Ammon's horn (tissue), 1 donor: ENCODE data around the gene PAXX.

ENCODE experiments used
- DNase-seq: peaks from one replicate; pipeline ENCODE4 v3.0.0-alpha.2; 2016; ENCODE audit warnings: low spot score

PAXX gene

DNA sequence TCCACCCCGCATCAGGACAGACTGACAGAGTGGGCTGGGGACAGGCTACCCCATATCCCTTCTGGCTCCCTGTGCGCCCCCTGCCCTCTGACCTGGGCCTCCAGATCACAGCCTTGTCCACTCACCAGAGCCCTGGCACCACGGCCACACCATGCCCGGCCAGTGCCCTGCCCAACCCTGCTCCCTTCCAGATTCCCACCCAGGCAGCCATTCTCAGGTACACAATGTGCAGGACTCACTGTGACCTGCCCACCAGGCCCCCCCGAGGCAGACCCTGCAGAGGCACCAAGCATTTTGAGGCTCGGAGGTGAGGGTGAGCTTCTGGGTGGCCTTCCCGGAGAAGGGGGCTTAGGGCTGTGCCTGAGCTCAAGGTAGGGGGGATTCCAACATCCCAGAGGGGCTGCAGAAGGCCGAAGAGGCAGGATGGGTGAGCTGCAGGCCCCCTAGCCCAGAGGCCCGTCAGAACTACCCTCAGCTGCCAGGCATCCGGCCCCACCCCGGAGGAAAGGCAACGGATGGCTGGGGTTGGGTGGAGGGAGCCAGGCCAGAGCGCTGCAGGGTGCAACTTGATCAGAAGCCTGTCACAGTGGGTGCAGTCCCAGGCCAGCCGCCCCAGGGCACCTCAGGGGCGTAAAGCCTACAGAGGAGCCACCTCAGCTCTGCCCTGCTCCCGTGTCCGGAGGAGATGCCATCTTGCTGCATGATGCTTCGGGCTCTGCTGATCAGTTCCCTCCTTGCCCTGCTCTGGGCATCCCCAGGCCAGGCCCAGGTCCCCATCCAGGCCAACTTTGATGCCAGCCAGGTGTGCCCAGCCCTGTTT, 9.8 kb upstream of the PAXX start, which contains the start of gene LCNL1:
Gene LCNL1 (plus strand): TSS at position 762 of the 820 bp plus-strand sequence. CDS start 594 bp downstream, outside the sequence.
- peak; percentile 75 for DNase-seq

DNA sequence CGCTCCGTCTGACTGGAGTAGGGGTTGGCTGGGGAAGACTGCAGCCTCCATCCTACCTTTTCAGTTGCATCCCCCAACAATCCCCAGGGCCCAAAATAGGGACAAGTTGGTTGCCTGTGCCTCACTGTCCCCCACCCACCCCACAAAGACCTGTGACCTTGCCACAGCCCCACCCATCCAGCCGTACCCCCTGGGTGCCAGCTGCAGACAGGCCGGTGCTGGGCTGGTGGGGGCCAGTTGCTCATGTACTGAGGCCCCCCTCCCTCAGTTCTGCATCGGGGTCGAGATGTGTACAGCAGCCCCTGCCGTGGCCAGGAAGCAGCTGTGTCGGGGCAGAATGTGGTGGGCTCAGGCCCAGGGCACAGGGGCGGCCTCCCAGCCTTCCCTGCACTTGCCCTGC, 9.1 kb upstream of the PAXX start:
- DNase-seq, result no peak

DNA sequence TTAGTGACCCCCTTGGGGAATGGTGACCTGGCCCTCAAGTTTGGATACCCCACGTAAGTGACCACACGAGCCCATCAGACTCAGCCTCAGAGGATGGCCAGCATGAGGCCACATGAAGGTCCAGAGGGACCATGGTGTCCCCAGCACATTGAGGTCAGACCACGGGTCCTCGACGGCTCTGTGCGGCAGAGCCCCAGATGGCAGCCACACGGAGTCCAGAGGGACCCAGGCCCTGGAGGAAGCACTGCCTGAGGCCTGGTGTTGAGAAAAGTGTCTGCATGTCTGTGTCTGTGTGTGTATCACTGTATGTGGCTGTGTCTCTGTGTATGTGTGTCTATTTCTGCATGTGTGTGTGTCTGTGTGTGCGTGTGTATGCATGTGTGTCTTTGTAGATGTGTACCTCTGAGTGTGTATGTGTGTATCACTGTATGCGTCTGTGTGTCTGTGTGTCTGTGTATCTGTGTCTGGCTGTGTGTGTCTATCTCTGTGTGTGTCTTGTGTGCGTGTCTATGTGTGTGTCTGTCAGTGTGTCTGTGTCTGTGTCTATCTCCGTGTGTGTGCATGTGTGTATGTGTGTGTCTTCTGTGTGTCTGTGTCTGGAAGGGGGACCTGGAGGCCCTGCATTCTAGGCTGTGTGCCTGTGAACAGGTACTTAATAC, 8.4 kb upstream of the PAXX start:
- no peak for DNase-seq

DNA sequence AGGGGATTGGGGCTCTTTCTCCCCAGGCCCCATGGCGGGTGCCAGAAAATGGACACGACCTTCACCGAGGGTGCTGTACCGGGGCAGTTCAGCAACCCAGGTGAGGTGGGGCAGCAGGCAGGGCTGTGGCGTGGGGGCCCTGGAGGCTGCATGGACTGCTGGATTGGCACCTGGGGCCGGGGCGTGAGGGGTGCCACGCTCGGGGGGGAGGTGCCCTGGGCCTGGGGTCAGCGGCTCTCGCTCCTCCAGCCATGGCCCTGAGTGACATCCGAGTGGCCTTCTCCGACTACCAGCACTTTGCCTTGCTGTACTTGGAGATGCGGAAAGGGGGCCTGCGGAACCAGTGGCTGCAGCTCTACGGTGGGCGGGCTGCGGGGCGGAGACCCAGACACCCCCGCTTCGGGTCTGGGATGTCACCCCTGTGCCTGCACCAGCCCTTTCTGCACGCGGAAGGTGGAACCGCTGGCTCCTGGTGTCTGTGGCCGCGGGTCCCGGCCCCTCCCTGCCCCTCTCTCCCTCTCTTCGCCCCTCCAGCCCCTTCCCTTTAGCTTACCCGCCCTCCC, 7.7 kb upstream of the PAXX start:
- DNase-seq, result no peak

DNA sequence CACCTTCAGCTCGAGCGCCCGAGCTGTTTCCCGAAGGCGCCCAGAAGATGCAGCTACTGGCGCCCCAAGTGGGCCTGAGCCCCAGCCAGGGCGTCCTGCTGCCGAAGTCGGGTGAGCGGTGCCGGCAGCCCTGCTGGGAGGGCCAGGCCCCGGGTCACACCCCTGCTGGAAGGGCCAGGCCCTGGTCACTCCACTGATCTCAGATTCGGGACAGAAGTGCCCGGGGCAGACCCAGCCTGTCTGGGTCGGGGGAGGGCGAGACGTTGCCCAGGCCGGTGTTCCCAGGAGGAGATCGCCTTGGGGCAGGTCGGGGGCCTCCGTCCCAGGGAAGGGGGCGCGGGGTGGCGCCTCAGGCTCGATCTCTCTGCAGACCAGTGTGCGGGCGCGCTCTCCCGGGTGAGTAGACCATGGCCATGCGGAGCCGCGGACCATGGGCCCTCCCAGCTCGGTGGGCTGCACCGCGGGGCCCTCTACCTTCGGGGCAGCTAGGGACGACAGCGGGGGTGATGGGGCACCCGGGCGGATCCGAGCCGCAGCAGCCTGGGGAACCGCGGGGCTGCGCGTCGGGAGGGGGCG, 7.1 kb upstream of the PAXX start:
- no peak for DNase-seq

DNA sequence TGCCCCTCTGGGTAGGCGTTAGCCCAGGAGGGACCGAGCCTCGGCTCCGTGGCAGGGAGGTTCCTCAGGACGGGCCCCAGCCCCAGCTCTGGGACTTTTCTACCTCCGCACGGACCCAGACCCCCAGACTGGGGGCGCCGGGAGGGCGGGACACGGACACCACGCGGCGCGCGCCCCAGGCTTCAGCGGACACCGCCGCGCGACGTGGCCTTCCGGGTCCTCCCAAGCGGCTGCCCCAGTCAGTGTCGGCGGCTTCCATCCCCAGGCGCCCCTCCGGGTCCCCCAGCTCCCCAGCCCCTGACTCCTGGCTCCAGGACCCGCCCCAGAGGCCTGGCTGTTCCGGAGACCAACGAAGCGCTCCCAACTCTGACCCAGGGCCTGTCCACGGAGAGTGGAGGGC, 6.4 kb upstream of the PAXX start:
- DNase-seq, result no peak

DNA sequence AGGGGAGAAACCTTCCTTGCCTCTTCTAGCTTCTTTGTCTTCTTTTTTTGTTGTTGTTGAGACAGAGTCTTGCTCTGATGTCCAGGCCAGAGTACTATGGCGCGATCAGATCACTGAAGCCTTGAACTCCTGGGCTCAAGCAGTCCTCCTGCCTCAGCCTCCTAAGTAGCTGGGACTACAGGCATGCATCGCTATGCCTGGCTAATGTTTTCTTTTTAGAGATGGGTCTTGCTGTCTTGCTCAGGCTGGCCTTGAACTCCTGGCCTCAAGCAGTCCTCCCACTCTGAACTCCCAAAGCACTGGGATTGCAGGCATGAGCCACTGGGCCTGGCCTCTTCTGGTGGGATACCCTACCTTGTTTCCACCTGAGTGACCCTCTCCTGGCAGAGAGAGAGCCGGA, 3.4 kb upstream of the PAXX start:
- no peak for DNase-seq

DNA sequence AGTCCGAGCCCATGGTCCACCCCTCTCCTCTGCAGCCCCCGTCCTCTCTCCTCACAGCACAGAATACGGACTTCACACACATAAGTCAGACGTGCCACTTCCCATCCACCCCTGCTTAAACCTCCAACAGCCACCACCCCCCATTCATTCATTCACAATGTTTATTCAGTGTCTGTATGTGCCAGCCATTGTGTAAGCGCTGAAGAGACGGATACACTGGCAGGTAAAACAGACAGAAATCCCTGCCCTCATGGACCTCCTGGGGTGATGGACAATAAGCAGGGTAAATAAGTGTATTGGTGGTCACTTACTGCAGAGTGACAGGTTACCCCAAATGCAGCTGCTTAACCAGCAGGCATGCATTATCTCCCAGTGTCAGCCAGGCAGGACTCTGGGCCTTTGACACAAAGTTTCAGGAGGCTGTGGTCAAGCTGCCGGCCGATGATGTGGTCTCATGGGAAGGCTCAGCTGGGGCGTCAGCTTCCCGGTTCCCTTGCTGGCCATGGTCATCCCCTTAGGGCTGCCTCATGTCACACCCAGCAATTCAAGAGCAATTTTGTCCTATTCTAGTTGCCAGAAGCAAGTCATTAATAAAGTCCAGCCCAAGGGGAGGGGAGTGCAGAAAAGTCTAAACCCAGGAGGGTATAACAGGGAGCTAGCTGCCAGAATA, 1.8 kb upstream of the PAXX start:
- DNase-seq, result no peak

DNA sequence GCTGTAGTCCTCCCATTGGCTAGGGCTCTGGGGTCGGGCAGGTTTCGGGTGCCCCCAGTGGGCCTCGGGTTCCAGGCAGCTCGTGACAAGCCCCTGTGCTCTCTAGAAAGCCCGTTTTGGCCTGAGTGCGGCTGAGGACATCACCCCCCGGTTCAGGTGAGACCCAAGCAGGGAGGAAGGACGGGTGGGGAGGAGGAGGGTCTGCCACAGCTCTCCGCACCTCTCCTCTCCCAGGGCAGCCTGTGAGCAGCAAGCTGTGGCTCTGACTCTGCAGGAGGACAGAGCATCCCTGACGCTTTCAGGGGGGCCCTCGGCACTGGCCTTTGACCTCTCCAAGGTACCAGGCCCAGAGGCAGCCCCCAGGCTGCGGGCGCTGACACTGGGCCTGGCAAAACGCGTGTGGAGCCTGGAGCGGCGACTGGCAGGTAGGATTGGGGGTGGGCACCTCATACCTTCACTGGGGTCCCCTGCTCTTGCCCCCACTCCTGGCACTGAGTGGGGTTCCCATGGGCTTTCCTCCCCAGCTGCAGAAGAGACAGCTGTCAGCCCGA, 672 bp downstream of the PAXX start:
- DNase-seq, result no peak

DNA sequence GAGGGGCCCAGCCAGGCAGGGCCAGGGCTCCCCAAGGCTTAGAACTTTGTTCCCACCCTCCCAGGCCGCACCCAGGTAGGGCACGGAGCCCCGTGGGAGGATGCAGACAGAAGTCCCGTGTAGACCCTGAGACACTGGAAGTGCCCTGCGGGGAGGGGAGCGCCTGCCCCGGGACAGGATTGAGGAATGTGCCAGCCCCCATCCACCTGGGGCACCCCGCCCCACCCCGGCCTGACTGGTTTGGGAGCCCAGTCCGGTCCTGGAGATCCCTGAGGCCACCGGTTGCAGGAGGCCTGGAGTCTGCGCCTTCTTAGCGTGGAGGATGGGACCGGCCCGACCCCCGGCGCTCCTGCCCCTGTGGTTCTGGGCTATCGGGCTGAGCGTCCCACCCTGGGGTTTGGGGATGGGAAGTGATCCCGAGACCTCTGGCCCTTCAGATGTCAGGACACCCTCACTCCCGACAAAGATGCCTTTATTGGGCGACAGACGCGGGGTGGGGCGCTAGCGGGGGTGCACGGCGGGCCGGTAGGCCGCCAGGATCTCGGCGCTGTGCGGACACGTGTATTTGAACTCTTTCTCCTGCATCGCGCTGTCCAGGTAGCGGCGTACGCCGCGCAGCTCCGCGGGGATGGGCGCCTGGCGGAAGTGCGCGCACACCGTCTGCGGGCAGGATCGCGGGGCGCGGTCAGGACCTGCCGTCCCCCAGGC, 2.1 kb downstream of the PAXX start:
- DNase-seq, result no peak

DNA sequence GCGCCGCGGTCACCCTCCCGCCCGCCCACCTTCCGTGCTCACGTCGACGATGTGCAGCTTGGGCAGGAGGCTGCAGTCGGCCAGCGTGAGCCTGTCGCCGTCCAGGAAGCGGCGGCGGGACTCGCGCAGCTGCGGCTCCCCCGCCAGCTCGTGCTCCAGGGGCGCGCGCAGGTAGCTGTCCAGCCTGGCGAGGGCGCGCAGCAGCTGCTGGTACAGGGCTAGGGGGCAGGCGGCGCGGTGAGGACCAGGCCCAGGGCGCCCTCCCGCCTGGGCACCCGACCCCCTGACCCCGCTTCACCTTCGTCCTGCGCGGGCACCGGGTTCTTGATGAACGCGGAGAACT, 2.6 kb downstream of the PAXX start:
- DNase-seq, result no peak

DNA sequence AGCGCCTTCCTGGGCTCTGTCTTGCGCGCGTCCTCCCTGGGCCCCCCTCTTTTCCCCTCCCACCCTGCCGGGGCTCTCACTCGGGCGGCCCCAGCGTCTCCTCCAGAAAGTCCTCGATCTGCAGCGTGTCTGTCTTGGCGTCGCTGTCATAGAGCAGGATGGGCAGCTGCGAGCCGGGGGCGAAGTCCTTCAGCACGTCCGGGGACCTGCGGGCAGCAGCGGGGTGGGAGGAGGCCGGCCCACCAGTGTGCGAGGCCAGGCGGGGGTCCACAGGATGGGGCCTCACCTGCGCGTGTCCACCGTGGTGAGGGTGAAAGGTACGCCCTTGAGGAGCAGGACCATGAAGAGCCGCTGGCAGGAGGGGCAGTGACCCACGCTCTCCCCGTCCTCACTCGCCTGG, 3.1 kb downstream of the PAXX start:
- DNase-seq, result no peak

DNA sequence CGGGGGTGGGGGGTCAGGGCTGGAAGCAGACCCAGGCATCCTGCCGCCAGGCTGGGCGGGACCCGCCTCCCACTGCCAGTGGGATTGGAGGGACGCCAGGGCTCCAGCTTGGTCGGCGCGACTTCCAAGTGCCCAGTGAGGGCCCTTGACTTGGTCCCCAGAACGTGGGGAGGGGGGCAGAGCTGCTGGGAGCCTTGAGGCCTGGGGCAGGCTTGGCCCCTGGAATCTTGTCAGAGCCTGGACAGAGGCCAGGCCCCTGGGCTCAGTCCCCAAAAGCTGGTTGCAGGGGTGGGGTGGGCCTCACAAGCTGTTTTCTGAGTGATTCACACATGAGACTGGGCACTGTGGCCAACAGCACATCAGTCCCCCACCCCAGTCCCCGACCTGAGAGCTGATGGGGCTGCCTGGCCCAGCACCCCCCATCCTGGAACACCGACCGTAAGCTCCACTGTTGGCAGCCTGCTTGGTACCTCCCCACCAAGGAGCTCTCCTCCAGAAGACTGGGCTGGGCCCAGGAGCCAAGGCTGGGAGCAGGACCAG, 3.6 kb downstream of the PAXX start:
- no peak for DNase-seq

DNA sequence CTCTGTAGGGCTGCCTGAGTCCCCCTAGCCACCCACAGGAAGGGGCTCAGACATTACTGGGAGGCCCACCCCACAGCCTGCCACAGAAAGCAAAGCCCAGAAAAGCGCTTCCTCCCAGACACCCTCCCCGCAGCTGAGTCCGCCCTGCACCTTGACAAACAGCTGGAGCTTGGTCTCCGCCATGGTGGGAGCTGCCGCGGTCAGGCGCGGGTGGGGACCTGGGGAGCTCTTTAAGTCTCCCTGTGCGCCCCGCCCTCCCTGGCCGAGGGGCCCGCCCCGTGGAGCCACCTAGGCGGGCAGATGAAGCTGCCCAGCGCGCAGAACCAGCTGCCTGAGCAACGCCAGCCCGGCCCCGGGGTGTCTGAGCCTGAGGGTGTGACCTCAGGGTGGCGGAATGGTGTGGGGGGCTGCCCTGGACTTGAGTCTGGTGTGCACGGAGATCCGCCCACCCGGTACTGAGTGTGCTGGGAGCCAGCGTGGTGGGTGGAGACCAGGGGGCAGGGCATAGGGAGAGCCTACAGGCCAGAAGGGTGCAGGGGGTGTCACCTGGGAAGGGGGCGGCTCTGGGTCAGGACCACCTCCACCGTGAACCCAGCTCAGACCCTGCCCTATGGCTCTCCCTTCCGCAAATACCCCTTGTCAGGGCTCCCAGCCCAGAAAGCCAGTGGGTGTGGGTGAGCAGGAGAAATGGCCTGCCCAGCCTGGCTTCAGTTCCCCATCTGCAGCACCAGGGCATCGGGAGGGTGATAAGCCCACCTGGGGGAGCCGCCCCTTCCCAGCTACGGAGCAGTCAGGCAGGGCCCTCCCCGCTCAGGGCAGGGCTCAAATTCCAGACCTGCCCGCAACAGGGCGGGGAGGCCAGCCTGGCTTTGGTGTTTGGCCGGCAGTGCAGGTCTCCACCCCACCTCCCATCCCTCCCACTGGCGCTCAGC, 4.4 kb downstream of the PAXX start, which contains the start of gene CLIC3:
Gene CLIC3 (minus strand): TSS at position 208 of the 932 bp plus-strand sequence. CDS start 25 bp downstream, at position 183.
- no peak for DNase-seq

DNA sequence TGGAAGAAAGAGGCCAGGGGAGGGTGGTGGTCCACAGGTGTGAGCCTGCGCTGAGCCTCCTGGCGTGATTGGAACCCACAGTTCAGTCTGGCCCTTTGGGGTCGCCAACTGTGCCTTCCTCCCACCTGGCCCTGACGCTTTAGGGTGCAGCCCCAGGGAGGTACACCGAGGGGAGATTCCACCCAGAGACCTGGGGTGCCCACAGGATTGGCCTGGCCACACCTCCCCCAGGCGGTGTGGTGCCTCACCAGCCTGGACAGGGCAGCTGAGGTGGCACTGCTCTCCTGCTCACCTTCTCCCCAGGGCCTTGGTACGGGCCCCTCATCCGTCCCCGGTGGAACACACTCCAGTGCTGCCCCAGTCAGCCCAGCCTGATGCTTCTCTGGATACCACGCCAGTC, 5.1 kb downstream of the PAXX start:
- no peak for DNase-seq

DNA sequence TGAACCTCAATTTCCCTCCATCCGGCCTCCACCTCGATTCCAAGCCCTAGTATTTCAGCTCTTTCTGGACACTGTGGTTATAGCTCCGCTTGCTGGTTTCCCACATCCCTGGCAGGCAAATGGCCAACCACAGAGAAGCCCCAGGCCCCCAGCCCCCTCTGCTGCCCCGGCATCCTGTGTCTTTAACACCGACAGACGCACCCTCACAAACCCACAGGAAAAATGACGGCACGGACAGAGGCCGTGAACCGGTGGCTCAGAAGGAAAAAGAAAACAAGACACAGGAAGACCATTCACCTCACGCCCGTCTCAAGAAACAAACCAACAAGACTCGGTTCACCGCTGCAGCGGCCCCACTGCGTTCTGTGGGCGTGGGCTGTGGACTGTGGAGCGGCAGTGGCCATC, 5.6 kb downstream of the PAXX start:
- no peak for DNase-seq

DNA sequence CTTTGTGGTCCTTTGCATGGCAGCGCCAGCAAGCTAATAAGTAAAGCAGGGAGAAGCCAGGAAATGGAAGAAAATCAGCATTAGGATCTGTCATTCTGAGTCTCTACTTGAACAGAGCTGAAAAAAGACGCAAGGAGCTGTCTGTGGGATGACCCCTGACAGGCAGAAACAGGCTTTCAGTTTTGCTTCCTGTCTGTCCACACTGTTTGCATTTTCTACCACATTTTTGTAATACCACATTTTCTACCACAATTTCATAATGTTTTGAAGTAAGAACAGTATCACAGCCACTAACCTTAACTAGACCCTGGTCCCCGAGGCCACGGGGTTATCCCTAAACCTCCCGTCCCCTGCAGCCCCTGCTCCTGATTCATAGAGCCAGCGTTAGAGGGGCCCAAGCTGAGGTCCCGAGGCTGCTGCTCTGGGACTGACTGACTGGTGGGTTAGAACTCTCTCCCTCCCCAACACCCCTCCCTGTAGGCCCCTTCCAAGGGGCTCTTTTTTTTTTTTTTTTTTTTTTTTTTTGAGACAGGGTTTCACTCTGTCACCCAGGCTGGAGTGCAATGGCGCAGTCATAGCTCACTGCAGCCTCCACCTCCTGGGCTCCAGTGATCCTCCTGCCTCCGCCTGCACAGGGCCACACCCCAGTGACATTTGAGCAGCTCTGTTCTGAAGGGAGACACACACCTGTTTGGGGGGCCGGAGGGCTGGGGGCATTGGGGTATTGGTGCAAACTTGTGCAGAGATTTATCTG, 8.1 kb downstream of the PAXX start:
- no peak for DNase-seq

DNA sequence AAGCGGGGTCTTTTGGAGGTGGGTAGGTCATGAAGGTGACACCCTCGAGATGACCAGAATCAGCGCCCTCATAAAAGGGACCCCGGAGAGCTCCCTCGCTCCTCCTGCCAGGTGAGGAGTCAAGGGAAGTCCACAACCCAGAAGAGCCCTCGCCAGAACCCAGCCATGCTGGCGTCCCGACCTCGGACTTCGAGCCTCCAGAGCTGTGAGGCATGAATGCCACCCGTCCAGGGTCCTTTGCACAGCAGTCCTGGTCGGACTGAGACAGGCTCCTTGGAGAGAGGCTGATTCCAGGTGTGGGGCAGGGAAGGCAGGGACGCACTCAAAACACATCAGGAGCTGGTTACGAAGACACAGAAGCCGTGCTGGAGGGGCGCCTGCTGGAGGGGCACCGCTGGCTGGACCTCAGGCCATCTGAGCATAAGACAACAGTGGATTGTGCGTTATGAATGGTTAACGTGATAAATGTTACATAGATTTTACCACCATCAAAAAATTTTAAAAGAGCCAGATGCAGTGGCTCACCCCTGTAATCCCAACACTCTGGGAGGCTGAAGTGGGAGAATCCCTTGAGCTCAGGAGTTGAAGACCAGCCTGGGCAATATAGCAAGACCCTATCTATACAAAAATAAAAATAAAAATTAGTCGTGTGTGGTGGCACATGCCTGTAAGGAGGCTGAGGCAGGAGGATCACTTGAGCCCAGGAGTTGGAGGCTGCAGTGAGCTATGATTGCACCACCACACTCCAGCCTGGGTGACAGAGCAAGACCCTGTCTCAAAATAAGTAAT, 9.8 kb downstream of the PAXX start:
- DNase-seq, result no peak
